Lung (tissue), 13 donors: ENCODE data around the gene MRRF. TPM values are rescaled to one million over a fixed set of nuclear protein-coding genes. Genes with fewer than 3 reads are reported as not detected.

Experiments used
- ATAC-seq: fragments of 200-7000 bp; cut with Tn5 transposase; one replicate; pipeline ENCODE4 v1.9.1; 2020; ENCODE audit warnings: moderate number of reproducible peaks; ENCODE audit not compliant: insufficient read depth, low FRiP score
- DNase-seq, 3 donors: peaks; one replicate each; pipeline ENCODE4 v3.0.0-alpha.2; 2013 to 2017
- H3K27ac ChIP-seq, 2 donors: one replicate each; pipeline ENCODE4 v1.5.1; 2013; ENCODE audit warnings: mild to moderate bottlenecking in 2 of 2, moderate library complexity in 2 of 2, control low read depth in 1 of 2, inconsistent platforms in 1 of 2, low read depth in 1 of 2, low read length in 1 of 2
- H3K27me3 ChIP-seq, 3 donors: one replicate each; pipeline ENCODE4 v1.5.1; 2013; ENCODE audit warnings: low read length in 2 of 3; ENCODE audit not compliant: control insufficient read depth in 3 of 3, insufficient read depth in 3 of 3
- H3K36me3 ChIP-seq, 4 donors: one replicate each; pipeline ENCODE4 v1.5.1; 2013; ENCODE audit warnings: low read length in 4 of 4, mild to moderate bottlenecking in 1 of 4, moderate library complexity in 1 of 4; ENCODE audit not compliant: control insufficient read depth in 4 of 4, insufficient read depth in 4 of 4
- H3K4me1 ChIP-seq, 5 donors: one replicate each; pipeline ENCODE4 v1.5.1; 2013; ENCODE audit warnings: low read length in 5 of 5, mild to moderate bottlenecking in 2 of 5, moderate library complexity in 1 of 5; ENCODE audit not compliant: control insufficient read depth in 5 of 5, insufficient read depth in 5 of 5
- H3K4me3 ChIP-seq: one replicate; pipeline ENCODE4 v1.5.1; 2013; ENCODE audit warnings: mild to moderate bottlenecking, control low read depth, moderate library complexity
- H3K9ac ChIP-seq, 2 donors: one replicate each; pipeline ENCODE4 v1.5.1; 2013; ENCODE audit warnings: low read length in 2 of 2, control low read depth in 1 of 2; ENCODE audit not compliant: insufficient read depth in 1 of 2
- H3K9me3 ChIP-seq, 4 donors: one replicate each; pipeline ENCODE4 v1.5.1; 2013; ENCODE audit warnings: low read length in 3 of 4, mild to moderate bottlenecking in 1 of 4, moderate library complexity in 1 of 4; ENCODE audit not compliant: control insufficient read depth in 4 of 4, insufficient read depth in 3 of 4
- CTCF ChIP-seq: IDR thresholded peaks from 2 replicates; pipeline ENCODE4 v1.5.1; 2012; ENCODE audit warnings: mild to moderate bottlenecking; ENCODE audit errors: control extremely low read depth, extremely low read depth
- WGBS, 2 donors: extraction: QIAGEN DNeasy Blood & Tissue Kit; methylation state at CpG; one replicate each; pipeline ENCODE4 v1.1.7; 2013; 5-methylcytosine and 5-hydroxymethylcytosine counted together
- polyA plus RNA-seq, 2 donors: library from polyadenylated mRNA; stranded (reverse); fragments of 200-250 nt; gene quantifications; one replicate each; pipeline ENCODE4 v1.2.1, GENCODE V29; 2013
- small RNA-seq: library from RNA; depleted of rRNA; stranded (forward); fragments of <200 nt; gene quantifications from one replicate; pipeline ENCODE3, GENCODE V24; 2014; ENCODE audit warnings: low replicate concordance
- total RNA-seq, 2 donors: library from RNA; depleted of rRNA in 1 of 2; stranded (reverse); fragments of >200 nt in 1 of 2; gene quantifications; one replicate each; pipeline ENCODE4 v1.2.1, GENCODE V29; 2014 to 2021
- donor health status: control.
- donor health status: control.
- donor health status: Bipolar disorder and iron deficiency.
- donor health status: healthy.
- donor health status: DM: yes; HTN: yes; CAD: no.

The MRRF gene
- total and polyA plus RNA-seq, 4 donors, result 22.3 to 43.9 (median 31.1) TPM

- Histone ChIP-seq H3K27ac (no peak overlapping the region), H3K9ac (no peak overlapping the region), H3K36me3 (peaks cover 0 to 2% (median 0%) of the 10 kb centered on the region in 4 donors), H3K4me3 (no peak overlapping the region), H3K27me3 (no peaks in the 10 kb centered on the region), H3K4me1 (peaks cover 0 to 31% (median 14%) of the 10 kb centered on the region in 5 donors), H3K9me3 (peaks cover 0 to 3% (median 1%) of the 10 kb centered on the region in 4 donors)
- TF ChIP-seq CTCF, result no peak
- 85 to 89% methylated on average over 8 of the region's 8 CpGs for WGBS, 2 donors
- ATAC-seq, result no peak
- DNase-seq, result no peak
Observed at GRCh38 chr9:122378236-122378635, 113.6 kb downstream of the MRRF start.

GRCh38 chr9:122379340-122379739 lies 114.7 kb downstream of the MRRF start:
- DNase-seq (no peak), ATAC-seq (no peak)
- TF ChIP-seq CTCF, result no peak
- Histone ChIP-seq H3K27me3 (no peaks in the 10 kb centered on the region), H3K9ac (no peak overlapping the region), H3K4me1 (peaks cover 0 to 31% (median 14%) of the 10 kb centered on the region in 5 donors), H3K4me3 (no peak overlapping the region), H3K27ac (no peak overlapping the region), H3K9me3 (peaks cover 0 to 3% (median 1%) of the 10 kb centered on the region in 4 donors), H3K36me3 (peaks cover 0 to 2% (median 0%) of the 10 kb centered on the region in 4 donors)
- WGBS, 2 donors, result 79 to 87% methylated on average over 1 of the region's 1 CpG

GRCh38 chr9:122380293-122380692 lies 115.6 kb downstream of the MRRF start:
- peaks cover 0 to 3% (median 1%) of the 10 kb centered on the region in 4 donors for H3K9me3 ChIP-seq
- 96 to 98% methylated on average over 4 of the region's 4 CpGs for WGBS, 2 donors

More at GRCh38 chr9:122380293-122380692, 115.6 kb downstream of the MRRF start:
- DNase-seq (no peak), ATAC-seq (no peak)
- H3K4me1 ChIP-seq, result peaks cover 0 to 25% (median 8%) of the 10 kb centered on the region in 5 donors
- no peak for TF ChIP-seq CTCF
- H3K27me3 ChIP-seq, result no peaks in the 10 kb centered on the region
- no peak overlapping the region for H3K27ac ChIP-seq
- H3K9ac ChIP-seq, result no peak overlapping the region
- H3K36me3 ChIP-seq, result peaks cover 0 to 2% (median 0%) of the 10 kb centered on the region in 4 donors
- H3K4me3 ChIP-seq, result no peak overlapping the region

Small RNA genes lying within 50 kb of the gene (small RNA-seq; reads per million reads assigned to genes)
- gene AL162424.1, result not detected

Other genes with a start within 250 kb of the MRRF start
- gene TTLL11, start 171.6 kb upstream of the MRRF start, total RNA-seq, result 1 to 10 TPM; 7.2 to 7.8 TPM
- 1 to 10 TPM; 3.6 to 4.6 TPM for gene TTLL11, start 171.6 kb upstream of the MRRF start, polyA plus RNA-seq
- 10 to 100 TPM; 26.6 to 46.3 TPM for gene NDUFA8, start 105.1 kb upstream of the MRRF start, total RNA-seq
- gene NDUFA8, start 105.1 kb upstream of the MRRF start, polyA plus RNA-seq, result 100 to 1,000 TPM in 1 of 2 donors, 10 to 100 TPM in 1; 70.3 to 107 TPM
- 10 to 100 TPM; 17.9 to 22.9 TPM for gene MORN5, start 105.0 kb upstream of the MRRF start, total RNA-seq
- 10 to 100 TPM; 18.2 to 19.0 TPM for gene MORN5, start 105.0 kb upstream of the MRRF start, polyA plus RNA-seq
- gene LHX6, start 35.9 kb upstream of the MRRF start, total RNA-seq, result 10 to 100 TPM in 1 of 2 donors, 1 to 10 TPM in 1; 3.2 to 11.3 TPM
- gene LHX6, start 35.9 kb upstream of the MRRF start, polyA plus RNA-seq, result 1 to 10 TPM; 3.7 to 5.0 TPM
- gene RBM18, start within 50 bp of the MRRF start, total RNA-seq, result 10 to 100 TPM; 15.4 to 20.5 TPM
- 1 to 10 TPM; 5.5 to 9.4 TPM for gene RBM18, start within 50 bp of the MRRF start, polyA plus RNA-seq
- gene PTGS1, start 106.1 kb downstream of the MRRF start, total RNA-seq, result 10 to 100 TPM in 1 of 2 donors, 1 to 10 TPM in 1; 4.9 to 12.8 TPM
- 1 to 10 TPM; 2.9 to 5.1 TPM for gene PTGS1, start 106.1 kb downstream of the MRRF start, polyA plus RNA-seq
- gene OR1J1, start 213.0 kb downstream of the MRRF start, total RNA-seq, result not detected
- not detected for gene OR1J1, start 213.0 kb downstream of the MRRF start, polyA plus RNA-seq
- gene OR1J2, start 245.9 kb downstream of the MRRF start, total RNA-seq, result not detected
- gene OR1J2, start 245.9 kb downstream of the MRRF start, polyA plus RNA-seq, result not detected